SU-DHL-6 (cell line): ENCODE measurements around the gene B2M.
A peak's percentile ranks its signal among the peaks of the same experiment; 100 is the strongest.
"Not testable (repeated sequence)": the region's sequence is repeated elsewhere in the genome, so short reads cannot be mapped to it uniquely, and the experiment has no call there.

Experiments used
- H2AFZ ChIP-seq: fragments of 200-600 bp; sonication (generic); 2 replicates; pipeline ENCODE4 v1.6.1; 2014; ENCODE audit warnings: low read depth, mild to moderate bottlenecking, moderate library complexity, mixed read lengths, antibody characterized with exemption, low read length; ENCODE audit not compliant: severe bottlenecking
- H3F3A ChIP-seq: fragments of 200-600 bp; shearing (Covaris generic); 2 replicates; pipeline ENCODE4 v1.6.0; 2016; ENCODE audit warnings: antibody characterized with exemption, mild to moderate bottlenecking; ENCODE audit not compliant: insufficient read depth
- H3K27ac ChIP-seq: fragments of 200-600 bp; sonication (generic); 2 replicates; pipeline ENCODE4 v1.5.1; 2016; ENCODE audit warnings: low read depth, mild to moderate bottlenecking, low read length, moderate library complexity, mixed read lengths
- H3K27me3 ChIP-seq: fragments of 200-600 bp; sonication (generic), shearing (Covaris generic); 2 replicates; pipeline ENCODE4 v1.6.0; 2014; ENCODE audit warnings: mild to moderate bottlenecking, low read length
- H3K36me3 ChIP-seq: fragments of 200-600 bp; sonication (generic); 2 replicates; pipeline ENCODE4 v1.6.1; 2014; ENCODE audit warnings: mild to moderate bottlenecking, low read length, mixed read lengths
- H3K4me2 ChIP-seq: fragments of 300-600, 200-600 bp; shearing (Covaris generic), sonication (generic); 2 replicates; pipeline ENCODE4 v1.6.0; 2014; ENCODE audit warnings: low read length, low read depth, mild to moderate bottlenecking; ENCODE audit not compliant: poor library complexity, severe bottlenecking
- H3K4me3 ChIP-seq: fragments of 200-600 bp; sonication (generic); 2 replicates; pipeline ENCODE4 v1.5.1; 2014; ENCODE audit warnings: antibody characterized with exemption, low read length, mild to moderate bottlenecking, mixed read lengths; ENCODE audit not compliant: insufficient read depth, poor library complexity, severe bottlenecking
- H3K79me2 ChIP-seq: fragments of 200-600 bp; sonication (generic); 2 replicates; pipeline ENCODE4 v1.6.1; 2014; ENCODE audit warnings: mild to moderate bottlenecking, low read length, moderate library complexity; ENCODE audit not compliant: insufficient read depth
- H3K9ac ChIP-seq: fragments of 200-600 bp; sonication (generic); 2 replicates; pipeline ENCODE4 v1.7.0; 2014; ENCODE audit warnings: mild to moderate bottlenecking, low read length
- H3K9me2 ChIP-seq: fragments of 200-600 bp; sonication (generic); replicated peaks from 2 replicates; pipeline ENCODE4 v1.6.1; 2014; ENCODE audit warnings: low read length; ENCODE audit not compliant: insufficient read depth
- H3K9me3 ChIP-seq: fragments of 200-600 bp; sonication (generic); 2 replicates; pipeline ENCODE4 v1.6.1; 2014; ENCODE audit warnings: low read length, mixed read lengths; ENCODE audit not compliant: insufficient read depth
- H4K20me1 ChIP-seq: fragments of 200-600 bp; sonication (generic); 2 replicates; pipeline ENCODE4 v1.6.1; 2014; ENCODE audit warnings: low read depth, mild to moderate bottlenecking, antibody characterized with exemption, low read length, moderate library complexity, mixed read lengths
- CTCF ChIP-seq: fragments of 200-600 bp; sonication (generic); IDR thresholded peaks from one replicate; pipeline ENCODE4 v1.5.1; 2017; ENCODE audit warnings: antibody characterized with exemption, mild to moderate bottlenecking, low read length, moderate library complexity; ENCODE audit not compliant: insufficient read depth, poor library complexity, severe bottlenecking
- EZH2phosphoT487 ChIP-seq: fragments of 200-600 bp; sonication (generic), shearing (Covaris generic); conservative IDR thresholded peaks from 2 replicates; pipeline ENCODE4 v1.6.1; 2018; ENCODE audit warnings: mild to moderate bottlenecking, antibody characterized with exemption, low read length, moderate library complexity, mixed read lengths

B2M gene

GRCh38 chr15:44718180-44718926 lies 7.0 kb downstream of the B2M start:
- Histone ChIP-seq H3F3A (peaks cover 83% of the 10 kb centered on the region), H3K9me3 (no peaks in the 10 kb centered on the region), H3K9me2 (no peaks in the 10 kb centered on the region), H3K79me2 (peaks cover 23% of the 10 kb centered on the region), H3K4me3 (no peak overlapping the region), H4K20me1 (peaks cover 19% of the 10 kb centered on the region), H3K27me3 (no peaks in the 10 kb centered on the region), H3K36me3 (peaks cover 40% of the 10 kb centered on the region), H2AFZ (no peak overlapping the region), H3K27ac (peak overlapping the region; percentile 95), H3K9ac (no peak overlapping the region), H3K4me2 (peak overlapping the region; percentile 64)
- TF ChIP-seq CTCF (no peak), EZH2phosphoT487 (no peak)

- Histone ChIP-seq H3K27me3 (no peaks in the 10 kb centered on the region), H3F3A (peaks cover 84% of the 10 kb centered on the region), H4K20me1 (peaks cover 13% of the 10 kb centered on the region), H3K9me2 (no peaks in the 10 kb centered on the region), H3K9me3 (no peaks in the 10 kb centered on the region), H3K4me2 (peak overlapping the region; percentile 64), H2AFZ (no peak overlapping the region), H3K36me3 (peaks cover 39% of the 10 kb centered on the region), H3K4me3 (no peak overlapping the region), H3K9ac (peak overlapping the region; percentile 47), H3K79me2 (peaks cover 17% of the 10 kb centered on the region), H3K27ac (peak overlapping the region; percentile 95)
- TF ChIP-seq CTCF: no peak
- no peak for TF ChIP-seq EZH2phosphoT487
Observed at GRCh38 chr15:44718927-44719292, 7.6 kb downstream of the B2M start.

GRCh38 chr15:44719293-44719999 lies 8.1 kb downstream of the B2M start:
- Histone ChIP-seq H3K27ac (peak overlapping the region; percentile 95), H3F3A (peaks cover 82% of the 10 kb centered on the region), H2AFZ (no peak overlapping the region), H3K36me3 (peaks cover 35% of the 10 kb centered on the region), H3K4me2 (peak overlapping the region; percentile 64), H3K9me2 (no peaks in the 10 kb centered on the region), H3K9me3 (no peaks in the 10 kb centered on the region), H3K27me3 (no peaks in the 10 kb centered on the region), H4K20me1 (peaks cover 9% of the 10 kb centered on the region; the same call in 1 of the 2 replicates), H3K4me3 (peak overlapping the region; percentile 8), H3K9ac (peak overlapping the region; percentile 47), H3K79me2 (peaks cover 12% of the 10 kb centered on the region)
- TF ChIP-seq EZH2phosphoT487 (no peak), CTCF (no peak)

GRCh38 chr15:44720000-44720435 lies 8.7 kb downstream of the B2M start:
- not testable (repeated sequence) for H3K79me2 ChIP-seq, H3K4me3 ChIP-seq, H4K20me1 ChIP-seq, H3K9me3 ChIP-seq, H3K27me3 ChIP-seq, H2AFZ ChIP-seq, H3K9me2 ChIP-seq
- H3K9ac ChIP-seq: 0 out of 2 replicates have a peak overlapping the region, but pooled peaks have one; percentile 10
- peaks cover 81% of the 10 kb centered on the region for H3F3A ChIP-seq
- peaks cover 35% of the 10 kb centered on the region for H3K36me3 ChIP-seq
- H3K4me2 ChIP-seq: peak overlapping the region; percentile 64
- H3K27ac ChIP-seq: peak overlapping the region; percentile 95
